ENCODE data around the gene JAK1. TPM values are rescaled to one million over a fixed set of nuclear protein-coding genes. Genes with fewer than 3 reads are reported as not detected.

Gene JAK1
- total and polyA plus RNA-seq, 9 of the 15 experiments (the other 6 are each of a cell fraction or from before 2014, with no cell fraction given) = 9.7 to 44.1 (median 42.5) TPM

GRCh38 chr1:64857347-64857746 lies 109.0 kb downstream of the JAK1 start:
- no peak for DNase-seq (ENCODE audit: extremely low read depth in 1 of 4, low spot score in 3 of 4)
- Histone ChIP-seq H2AFZ (ENCODE audit: low read depth, low read length) (no peak overlapping the region), H3K9me3 (replicated peaks; ENCODE audit: control insufficient read depth, insufficient read depth, low read depth, low read length) (no peaks in the 10 kb centered on the region), H3K79me2 (ENCODE audit: control insufficient read depth, insufficient read depth, low read length) (no peaks in the 10 kb centered on the region), H3K4me3 (no peak overlapping the region), H3K4me2 (ENCODE audit: insufficient read depth, low read length) (no peak overlapping the region), H3K27ac (ENCODE audit: extremely low read depth, low read depth, low read length) (no peak overlapping the region), H4K20me1 (replicated peaks; ENCODE audit: control insufficient read depth, insufficient read depth, low read length) (no peaks in the 10 kb centered on the region), H3K27me3 (ENCODE audit: control insufficient read depth in 2 of 2, insufficient read depth in 2 of 2, low read length in 2 of 2) (no peaks in the 10 kb centered on the region), H3K4me1 (replicated peaks in 1 of 2; ENCODE audit: control insufficient read depth in 2 of 2, insufficient read depth in 2 of 2, low read length in 2 of 2) (peaks cover under 1% of the 10 kb centered on the region in 2 experiments; a peak in 1 of 5 replicates), H3K9me1 (ENCODE audit: control insufficient read depth, insufficient read depth, low read length) (peaks cover 4% of the 10 kb centered on the region), H3K9ac (ENCODE audit: insufficient read depth in 1 of 2, low read depth in 2 of 2, low read length in 2 of 2) (peak overlapping the region in 1 of 2 experiments; percentile 19; a peak in 1 of 4 replicates), H3K36me3 (ENCODE audit: control insufficient read depth, insufficient read depth, low read length) (peaks cover 78% of the 10 kb centered on the region)
- TF ChIP-seq, protein P1, sequence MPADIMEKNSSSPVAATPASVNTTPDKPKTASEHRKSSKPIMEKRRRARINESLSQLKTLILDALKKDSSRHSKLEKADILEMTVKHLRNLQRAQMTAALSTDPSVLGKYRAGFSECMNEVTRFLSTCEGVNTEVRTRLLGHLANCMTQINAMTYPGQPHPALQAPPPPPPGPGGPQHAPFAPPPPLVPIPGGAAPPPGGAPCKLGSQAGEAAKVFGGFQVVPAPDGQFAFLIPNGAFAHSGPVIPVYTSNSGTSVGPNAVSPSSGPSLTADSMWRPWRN (IDR thresholded peaks at IDR 0.05; ENCODE audit: low read depth) = no peak
- TF ChIP-seq SNIP1 (IDR thresholded peaks at IDR 0.05; ENCODE audit: low read depth) = no peak
- TF ChIP-seq ZNF431 (CRISPR knock-in tag; IDR thresholded peaks at IDR 0.05) = no peak
- no peak for TF ChIP-seq ZNF282 (CRISPR knock-in tag; IDR thresholded peaks at IDR 0.05)
- no peak for TF ChIP-seq KHSRP (IDR thresholded peaks at IDR 0.05)
- no peak for TF ChIP-seq SPI1 (IDR thresholded peaks at IDR 0.05; ENCODE audit: borderline replicate concordance, low read depth, low read length)
- TF ChIP-seq, protein P2, sequence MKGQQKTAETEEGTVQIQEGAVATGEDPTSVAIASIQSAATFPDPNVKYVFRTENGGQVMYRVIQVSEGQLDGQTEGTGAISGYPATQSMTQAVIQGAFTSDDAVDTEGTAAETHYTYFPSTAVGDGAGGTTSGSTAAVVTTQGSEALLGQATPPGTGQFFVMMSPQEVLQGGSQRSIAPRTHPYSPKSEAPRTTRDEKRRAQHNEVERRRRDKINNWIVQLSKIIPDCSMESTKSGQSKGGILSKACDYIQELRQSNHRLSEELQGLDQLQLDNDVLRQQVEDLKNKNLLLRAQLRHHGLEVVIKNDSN (CRISPR knock-in tag; IDR thresholded peaks at IDR 0.05) = no peak
- TF ChIP-seq, protein P3, sequence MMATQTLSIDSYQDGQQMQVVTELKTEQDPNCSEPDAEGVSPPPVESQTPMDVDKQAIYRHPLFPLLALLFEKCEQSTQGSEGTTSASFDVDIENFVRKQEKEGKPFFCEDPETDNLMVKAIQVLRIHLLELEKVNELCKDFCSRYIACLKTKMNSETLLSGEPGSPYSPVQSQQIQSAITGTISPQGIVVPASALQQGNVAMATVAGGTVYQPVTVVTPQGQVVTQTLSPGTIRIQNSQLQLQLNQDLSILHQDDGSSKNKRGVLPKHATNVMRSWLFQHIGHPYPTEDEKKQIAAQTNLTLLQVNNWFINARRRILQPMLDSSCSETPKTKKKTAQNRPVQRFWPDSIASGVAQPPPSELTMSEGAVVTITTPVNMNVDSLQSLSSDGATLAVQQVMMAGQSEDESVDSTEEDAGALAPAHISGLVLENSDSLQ (IDR thresholded peaks at IDR 0.05) = no peak
- TF ChIP-seq, protein P4, sequence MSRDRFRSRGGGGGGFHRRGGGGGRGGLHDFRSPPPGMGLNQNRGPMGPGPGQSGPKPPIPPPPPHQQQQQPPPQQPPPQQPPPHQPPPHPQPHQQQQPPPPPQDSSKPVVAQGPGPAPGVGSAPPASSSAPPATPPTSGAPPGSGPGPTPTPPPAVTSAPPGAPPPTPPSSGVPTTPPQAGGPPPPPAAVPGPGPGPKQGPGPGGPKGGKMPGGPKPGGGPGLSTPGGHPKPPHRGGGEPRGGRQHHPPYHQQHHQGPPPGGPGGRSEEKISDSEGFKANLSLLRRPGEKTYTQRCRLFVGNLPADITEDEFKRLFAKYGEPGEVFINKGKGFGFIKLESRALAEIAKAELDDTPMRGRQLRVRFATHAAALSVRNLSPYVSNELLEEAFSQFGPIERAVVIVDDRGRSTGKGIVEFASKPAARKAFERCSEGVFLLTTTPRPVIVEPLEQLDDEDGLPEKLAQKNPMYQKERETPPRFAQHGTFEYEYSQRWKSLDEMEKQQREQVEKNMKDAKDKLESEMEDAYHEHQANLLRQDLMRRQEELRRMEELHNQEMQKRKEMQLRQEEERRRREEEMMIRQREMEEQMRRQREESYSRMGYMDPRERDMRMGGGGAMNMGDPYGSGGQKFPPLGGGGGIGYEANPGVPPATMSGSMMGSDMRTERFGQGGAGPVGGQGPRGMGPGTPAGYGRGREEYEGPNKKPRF (IDR thresholded peaks at IDR 0.05; ENCODE audit: low read depth, low read length) = no peak
- TF ChIP-seq NFIC (IDR thresholded peaks at IDR 0.05) = no peak
- no peak for TF ChIP-seq XRCC3 (IDR thresholded peaks at IDR 0.05)
- TF ChIP-seq CSDE1 (IDR thresholded peaks at IDR 0.05) = no peak
- no peak for TF ChIP-seq BRF1 (IDR thresholded peaks at IDR 0.05; ENCODE audit: borderline replicate concordance, extremely low read depth, insufficient read length)
- no peak for TF ChIP-seq ZNF717 (CRISPR knock-in tag; IDR thresholded peaks at IDR 0.05)
- no peak for ATAC-seq
- ChIA-PET CTCF (ENCODE audit: low intra/inter-chr PET ratio) (no interaction called here), POLR2A (interaction anchor here (0.5 kb wide), 1 partner anchor 894 kb away, joined by 3 read pairs; no protein-coding TSS in a partner anchor)
- FAIRE-seq = no peak
- no TSS peak for BruUV-seq (replicated peaks)
- in situ Hi-C loops (cut with MboI) = no loop called here
- intact Hi-C loops (cut with micrococcal nuclease) = no loop called here
- WGBS (ENCODE audit: insufficient coverage, low coverage, missing lambda C conversion rate) = 92% methylated on average over 4 of the region's 4 CpGs

Data from K562 (cell line).